Stimulated activated effector memory CD8-positive, alpha-beta T cell treated with anti-CD3 and anti-CD28 coated beads, Interleukin-12 subunit alpha, Interleukin-12 subunit beta, amount 100 ng/mL, for 72 hours (primary cell): ENCODE data around the gene SAMD4A.
A peak's percentile ranks its signal among the peaks of the same experiment; 100 is the strongest.

Experiments
- ATAC-seq: fragments of 150-1000 bp; cut with Tn5 transposase; 2 replicates; pipeline ENCODE4 v1.10.0; 2021
- DNase-seq, 2 donors: peaks; one replicate each; pipeline ENCODE4 v3.0.0; 2021 to 2022; ENCODE audit warnings: low spot score in 2 of 2
- H3K27ac Mint-ChIP-seq: one replicate; pipeline ENCODE4 v1.8.0; 2022; ENCODE audit warnings: mild to moderate bottlenecking, mixed read lengths
- H3K36me3 Mint-ChIP-seq: one replicate; pipeline ENCODE4 v1.8.0; 2022; ENCODE audit warnings: mild to moderate bottlenecking, mixed read lengths
- H3K4me1 Mint-ChIP-seq: one replicate; pipeline ENCODE4 v1.8.0; 2022; ENCODE audit warnings: mixed read lengths
- H3K4me3 Mint-ChIP-seq: one replicate; pipeline ENCODE4 v1.8.0; 2022; ENCODE audit warnings: mild to moderate bottlenecking, mixed read lengths
- H3K9me3 Mint-ChIP-seq: one replicate; pipeline ENCODE4 v1.8.0; 2022; ENCODE audit warnings: mixed read lengths

Gene SAMD4A

GRCh38 chr14:54818201-54819133 is 251.5 kb downstream of the SAMD4A start:
- H3K9me3 Mint-ChIP-seq = no peaks in the 10 kb centered on the region
- ATAC-seq = no peak
- DNase-seq = no peak
- H3K4me3 Mint-ChIP-seq = no peak overlapping the region
- no peaks in the 10 kb centered on the region for H3K36me3 Mint-ChIP-seq
- H3K27ac Mint-ChIP-seq = no peak overlapping the region
- H3K4me1 Mint-ChIP-seq = no peaks in the 10 kb centered on the region

GRCh38 chr14:54822685-54823084 is 255.8 kb downstream of the SAMD4A start:
- Mint-ChIP-seq H3K36me3 (no peaks in the 10 kb centered on the region), H3K9me3 (peaks cover 21% of the 10 kb centered on the region), H3K4me3 (no peak overlapping the region), H3K4me1 (no peaks in the 10 kb centered on the region), H3K27ac (no peak overlapping the region)
- ATAC-seq (no peak), DNase-seq (no peak)

GRCh38 chr14:54823757-54824549 is 257.0 kb downstream of the SAMD4A start:
- H3K4me3 Mint-ChIP-seq = no peak overlapping the region
- no peaks in the 10 kb centered on the region for H3K36me3 Mint-ChIP-seq
- no peaks in the 10 kb centered on the region for H3K4me1 Mint-ChIP-seq
- H3K27ac Mint-ChIP-seq = no peak overlapping the region
- ATAC-seq = no peak
- no peak for DNase-seq
- H3K9me3 Mint-ChIP-seq = peaks cover 21% of the 10 kb centered on the region

- ATAC-seq (no peak), DNase-seq (no peak)
- Mint-ChIP-seq H3K27ac (no peak overlapping the region), H3K4me1 (no peaks in the 10 kb centered on the region), H3K9me3 (peaks cover 21% of the 10 kb centered on the region), H3K4me3 (no peak overlapping the region), H3K36me3 (no peaks in the 10 kb centered on the region)
These were observed 261.1 kb downstream of the SAMD4A start for GRCh38 chr14:54828037-54828436.

- ATAC-seq (no peak), DNase-seq (no peak)
- peaks cover 12% of the 10 kb centered on the region for H3K9me3 Mint-ChIP-seq
These were observed 262.7 kb downstream of the SAMD4A start for GRCh38 chr14:54829486-54830224.

GRCh38 chr14:54830650-54831049 is 263.7 kb downstream of the SAMD4A start:
- no peaks in the 10 kb centered on the region for H3K4me1 Mint-ChIP-seq
- ATAC-seq (no peak), DNase-seq (no peak)
- peaks cover 8% of the 10 kb centered on the region for H3K9me3 Mint-ChIP-seq
- no peaks in the 10 kb centered on the region for H3K36me3 Mint-ChIP-seq
- H3K4me3 Mint-ChIP-seq = no peak overlapping the region
- H3K27ac Mint-ChIP-seq = no peak overlapping the region

More at GRCh38 chr14:54829486-54830224, 262.7 kb downstream of the SAMD4A start:
- Mint-ChIP-seq H3K36me3 (no peaks in the 10 kb centered on the region), H3K27ac (no peak overlapping the region), H3K4me1 (no peaks in the 10 kb centered on the region), H3K4me3 (no peak overlapping the region)

GRCh38 chr14:54834081-54834480 is 267.2 kb downstream of the SAMD4A start:
- peaks cover 6% of the 10 kb centered on the region for H3K36me3 Mint-ChIP-seq
- no peaks in the 10 kb centered on the region for H3K9me3 Mint-ChIP-seq

DNA sequence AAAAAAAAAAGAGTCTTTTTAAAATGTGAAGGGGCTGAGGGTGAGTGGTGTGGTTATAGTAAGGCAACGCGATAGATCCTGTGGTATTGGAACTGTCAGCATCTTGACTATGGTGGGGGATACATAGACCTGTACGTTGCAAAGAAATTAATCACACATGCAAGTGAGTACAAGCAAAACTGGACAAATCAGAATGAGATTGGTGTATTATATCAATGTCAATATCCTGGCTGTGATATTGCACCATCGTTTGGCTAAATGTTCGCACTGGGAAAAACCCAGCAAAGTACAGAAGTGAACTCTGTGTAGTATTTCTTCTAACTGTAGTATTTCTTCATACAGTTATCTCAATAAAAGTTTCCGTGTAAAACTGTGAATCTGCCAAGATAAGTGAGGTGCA is 267.8 kb downstream of the SAMD4A start:
- no peak for ATAC-seq
- Mint-ChIP-seq H3K36me3 (peaks cover 12% of the 10 kb centered on the region), H3K27ac (no peak overlapping the region), H3K9me3 (no peaks in the 10 kb centered on the region), H3K4me1 (no peaks in the 10 kb centered on the region), H3K4me3 (no peak overlapping the region)
- no peak for DNase-seq

More at GRCh38 chr14:54834081-54834480, 267.2 kb downstream of the SAMD4A start:
- H3K4me1 Mint-ChIP-seq = no peaks in the 10 kb centered on the region
- H3K27ac Mint-ChIP-seq = no peak overlapping the region
- H3K4me3 Mint-ChIP-seq = no peak overlapping the region
- no peak for DNase-seq
- no peak for ATAC-seq

DNA sequence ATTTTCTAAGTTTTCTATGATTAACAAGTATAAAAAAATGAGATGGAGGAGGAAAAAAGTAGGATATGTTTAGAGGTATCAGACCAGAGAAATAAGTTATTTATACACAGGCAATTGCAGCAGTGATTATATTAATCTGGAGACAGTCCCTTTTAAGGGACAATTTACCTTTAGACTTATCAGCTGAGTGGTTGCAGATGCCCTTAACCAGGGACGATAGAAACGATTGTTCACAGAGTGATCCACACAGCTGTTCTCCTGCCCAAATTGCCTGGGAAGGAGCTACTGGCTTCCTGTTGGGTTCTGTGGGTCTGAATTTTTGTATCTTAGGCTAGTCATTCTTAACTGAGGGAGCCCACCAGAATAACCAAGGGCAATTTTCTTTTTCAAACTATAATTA is 269.3 kb downstream of the SAMD4A start:
- no peaks in the 10 kb centered on the region for H3K9me3 Mint-ChIP-seq
- H3K4me3 Mint-ChIP-seq = no peak overlapping the region
- H3K4me1 Mint-ChIP-seq = no peaks in the 10 kb centered on the region
- ATAC-seq (no peak), DNase-seq (no peak)
- peaks cover 27% of the 10 kb centered on the region for H3K36me3 Mint-ChIP-seq
- no peak overlapping the region for H3K27ac Mint-ChIP-seq

GRCh38 chr14:54837508-54838149 is 270.7 kb downstream of the SAMD4A start:
- Mint-ChIP-seq H3K4me1 (no peaks in the 10 kb centered on the region), H3K27ac (no peak overlapping the region), H3K36me3 (peaks cover 39% of the 10 kb centered on the region), H3K9me3 (no peaks in the 10 kb centered on the region), H3K4me3 (no peak overlapping the region)
- ATAC-seq (no peak), DNase-seq (no peak)

GRCh38 chr14:54838931-54839512 is 272.1 kb downstream of the SAMD4A start:
- Mint-ChIP-seq H3K27ac (no peak overlapping the region), H3K4me1 (no peaks in the 10 kb centered on the region), H3K4me3 (no peak overlapping the region), H3K36me3 (peaks cover 49% of the 10 kb centered on the region), H3K9me3 (no peaks in the 10 kb centered on the region)
- ATAC-seq = no peak
- DNase-seq = no peak

DNA sequence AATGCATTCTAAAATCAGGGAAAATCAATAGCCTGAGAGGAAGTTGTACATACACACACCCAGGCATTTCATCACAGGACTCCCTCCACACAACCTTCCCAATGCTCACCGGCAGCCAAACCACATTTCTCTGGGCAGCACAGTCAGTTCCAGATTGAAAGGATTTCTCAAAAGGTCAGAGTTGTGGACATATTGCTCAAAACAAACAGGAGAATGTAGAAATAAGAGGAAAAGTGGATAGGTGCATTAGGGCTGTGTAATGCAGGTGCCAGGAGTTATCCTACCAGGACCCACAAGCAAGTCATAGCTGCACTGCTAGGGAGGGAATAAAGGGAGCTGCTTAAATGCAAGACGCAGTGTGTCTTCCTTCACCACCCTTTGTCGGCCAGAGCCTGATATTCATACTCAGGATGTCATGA is 272.8 kb downstream of the SAMD4A start:
- Mint-ChIP-seq H3K4me1 (no peaks in the 10 kb centered on the region), H3K36me3 (peaks cover 55% of the 10 kb centered on the region), H3K27ac (no peak overlapping the region), H3K4me3 (no peak overlapping the region), H3K9me3 (no peaks in the 10 kb centered on the region)
- no peak for DNase-seq
- ATAC-seq = no peak

- H3K4me1 Mint-ChIP-seq = no peaks in the 10 kb centered on the region
- peaks cover 58% of the 10 kb centered on the region for H3K36me3 Mint-ChIP-seq
- no peak overlapping the region for H3K4me3 Mint-ChIP-seq
- DNase-seq (no peak), ATAC-seq (no peak)
- peak overlapping the region; percentile 51 for H3K27ac Mint-ChIP-seq
- no peaks in the 10 kb centered on the region for H3K9me3 Mint-ChIP-seq
These were observed 273.4 kb downstream of the SAMD4A start for GRCh38 chr14:54840336-54840735.

DNA sequence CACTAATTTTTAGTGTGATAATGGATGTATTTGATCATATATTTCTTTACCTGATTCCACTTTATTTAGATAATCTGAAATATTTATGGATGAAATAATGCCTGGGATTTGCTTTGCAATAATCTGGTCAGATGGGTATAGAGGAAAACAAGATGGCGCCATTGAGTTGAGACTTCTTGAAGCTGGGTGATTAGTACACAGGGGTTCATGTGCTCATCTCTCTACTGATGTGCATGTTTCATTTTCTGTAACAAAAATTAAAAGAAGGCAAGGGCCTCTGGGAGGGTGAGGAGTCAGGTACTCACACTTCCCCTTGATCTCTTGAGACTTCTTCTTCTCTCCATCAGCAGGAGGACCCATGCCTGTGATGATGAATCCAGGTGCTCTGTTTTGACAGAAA is 273.9 kb downstream of the SAMD4A start:
- no peak for DNase-seq
- peaks cover 58% of the 10 kb centered on the region for H3K36me3 Mint-ChIP-seq
- H3K27ac Mint-ChIP-seq = peak overlapping the region; percentile 51
- H3K4me3 Mint-ChIP-seq = no peak overlapping the region
- no peak for ATAC-seq
- H3K4me1 Mint-ChIP-seq = no peaks in the 10 kb centered on the region
- no peaks in the 10 kb centered on the region for H3K9me3 Mint-ChIP-seq
